Uterus (tissue), 2 donors: ENCODE results near the gene FST.

Source experiments
- POLR2A ChIP-seq, 2 donors: fragments of 450-650 bp; IDR thresholded peaks; one replicate each; pipeline ENCODE4 v1.6.1; 2016; ENCODE audit warnings: antibody characterized with exemption in 2 of 2, mild to moderate bottlenecking in 1 of 2, moderate library complexity in 1 of 2
- TF ChIP-seq, protein P1 (sequence below), 4 experiments: fragments of 200-600 bp in 2 of 4; fragments of 450-650 bp in 2 of 4; sonication (generic) in 2 of 4; IDR thresholded peaks; one replicate each; pipeline ENCODE4 v1.5.1; 2016 to 2019; ENCODE audit warnings: antibody characterized with exemption in 4 of 4, mild to moderate bottlenecking in 2 of 4, moderate library complexity in 1 of 4

DNA sequence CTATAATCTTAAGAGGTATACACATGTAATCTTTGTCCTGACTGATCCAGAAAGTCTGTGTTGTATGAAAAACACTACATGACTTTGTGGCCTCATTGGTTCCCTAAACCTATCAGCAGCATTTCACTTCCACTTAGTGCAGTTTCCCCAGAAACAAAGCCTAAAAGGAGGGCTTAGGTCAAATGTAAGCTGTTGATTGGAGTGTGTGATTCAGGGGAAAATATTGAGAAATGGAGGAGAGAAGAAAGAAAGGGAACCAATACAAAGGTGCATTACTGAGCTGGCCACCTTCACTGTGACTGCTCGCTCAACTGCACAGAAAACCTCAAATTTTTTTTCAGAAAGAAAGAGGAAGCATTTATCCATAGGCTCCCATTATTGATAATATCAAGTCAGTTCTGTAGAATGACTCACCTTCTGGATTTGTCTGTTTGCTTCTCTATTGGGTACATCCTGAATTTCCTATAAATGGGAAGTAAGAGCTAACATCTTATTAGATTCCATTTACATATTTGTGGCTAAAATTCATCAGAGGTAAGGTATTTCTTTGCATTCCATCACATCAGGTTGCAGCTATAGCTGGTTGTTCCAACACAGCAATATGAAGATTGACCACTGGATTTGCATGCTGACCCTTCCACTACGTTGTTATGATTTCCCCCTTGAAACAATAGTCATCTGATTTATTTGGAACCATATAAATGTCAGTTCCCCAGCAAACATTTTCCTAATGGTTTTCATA is 10.3 kb upstream of the FST start:
- TF ChIP-seq, protein P1, sequence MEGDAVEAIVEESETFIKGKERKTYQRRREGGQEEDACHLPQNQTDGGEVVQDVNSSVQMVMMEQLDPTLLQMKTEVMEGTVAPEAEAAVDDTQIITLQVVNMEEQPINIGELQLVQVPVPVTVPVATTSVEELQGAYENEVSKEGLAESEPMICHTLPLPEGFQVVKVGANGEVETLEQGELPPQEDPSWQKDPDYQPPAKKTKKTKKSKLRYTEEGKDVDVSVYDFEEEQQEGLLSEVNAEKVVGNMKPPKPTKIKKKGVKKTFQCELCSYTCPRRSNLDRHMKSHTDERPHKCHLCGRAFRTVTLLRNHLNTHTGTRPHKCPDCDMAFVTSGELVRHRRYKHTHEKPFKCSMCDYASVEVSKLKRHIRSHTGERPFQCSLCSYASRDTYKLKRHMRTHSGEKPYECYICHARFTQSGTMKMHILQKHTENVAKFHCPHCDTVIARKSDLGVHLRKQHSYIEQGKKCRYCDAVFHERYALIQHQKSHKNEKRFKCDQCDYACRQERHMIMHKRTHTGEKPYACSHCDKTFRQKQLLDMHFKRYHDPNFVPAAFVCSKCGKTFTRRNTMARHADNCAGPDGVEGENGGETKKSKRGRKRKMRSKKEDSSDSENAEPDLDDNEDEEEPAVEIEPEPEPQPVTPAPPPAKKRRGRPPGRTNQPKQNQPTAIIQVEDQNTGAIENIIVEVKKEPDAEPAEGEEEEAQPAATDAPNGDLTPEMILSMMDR (IDR thresholded peaks at IDR 0.05) = no peak
- no peak for TF ChIP-seq POLR2A (IDR thresholded peaks at IDR 0.05)
